Stimulated activated CD4-positive, alpha-beta T cell treated with anti-CD3 and anti-CD28 coated beads, Interleukin-15, amount 100 ng/mL, for 24 hours (primary cell): ENCODE results near the gene MRPL32.

Source experiments
- DNase-seq: peaks from one replicate; pipeline ENCODE4 v3.0.0-alpha.2; 2020

The MRPL32 gene

DNA sequence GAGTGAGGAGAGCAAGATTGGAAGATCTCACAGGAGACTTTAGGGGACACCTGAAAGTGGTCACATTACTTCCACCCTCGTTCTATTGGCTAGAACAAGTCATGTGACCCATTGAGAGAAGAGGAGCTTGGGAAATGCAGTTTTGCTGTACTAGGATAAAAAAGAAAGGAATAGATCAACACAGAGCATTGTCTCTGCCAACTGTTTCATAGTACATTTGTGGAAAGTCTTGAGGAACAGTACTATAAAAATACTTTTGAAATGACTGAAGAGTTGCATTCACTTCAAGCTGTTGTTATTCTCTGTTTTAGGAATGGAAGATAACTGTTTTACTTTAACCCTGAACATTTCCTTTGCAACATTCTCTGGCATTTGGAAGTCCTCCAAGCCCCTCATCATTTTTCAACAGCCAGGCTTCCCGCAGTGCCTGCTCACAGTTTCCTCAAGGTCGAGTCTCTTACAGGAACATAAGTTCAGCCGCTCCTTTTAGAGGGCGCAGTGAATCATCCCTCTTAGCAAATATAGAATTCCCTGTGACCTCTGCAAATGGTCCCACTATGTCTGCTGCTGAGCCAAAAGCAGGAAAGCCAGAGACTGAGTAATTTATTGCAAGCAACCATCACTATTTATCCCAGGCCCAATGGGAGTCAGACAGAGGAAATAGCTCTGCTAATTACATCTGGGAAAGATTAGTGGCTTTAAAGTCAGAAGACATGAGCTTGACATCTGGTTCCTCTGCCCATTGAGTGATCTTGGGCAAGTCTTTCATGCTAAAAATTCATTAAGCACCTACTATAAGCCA, 40.7 kb downstream of the MRPL32 start:
- DNase-seq, result no peak

DNA sequence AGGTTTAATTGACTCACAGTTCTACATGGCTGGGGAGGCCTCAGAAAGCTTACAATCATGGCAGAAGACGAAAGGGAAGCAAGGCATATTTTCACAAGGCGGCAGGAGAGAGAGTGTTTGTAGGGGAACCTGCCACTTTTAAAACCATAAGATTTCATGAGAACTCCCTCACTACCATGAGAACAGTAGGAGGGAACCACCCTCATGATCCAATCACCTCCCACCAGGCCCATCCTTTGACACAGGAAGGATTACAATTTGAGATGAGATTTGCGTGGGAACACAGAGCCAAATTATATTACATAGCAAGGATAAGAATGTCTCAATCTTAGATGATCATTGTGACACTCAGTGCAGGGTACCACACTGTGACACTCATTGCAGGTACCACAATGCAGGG, 44.2 kb downstream of the MRPL32 start:
- no peak for DNase-seq

DNA sequence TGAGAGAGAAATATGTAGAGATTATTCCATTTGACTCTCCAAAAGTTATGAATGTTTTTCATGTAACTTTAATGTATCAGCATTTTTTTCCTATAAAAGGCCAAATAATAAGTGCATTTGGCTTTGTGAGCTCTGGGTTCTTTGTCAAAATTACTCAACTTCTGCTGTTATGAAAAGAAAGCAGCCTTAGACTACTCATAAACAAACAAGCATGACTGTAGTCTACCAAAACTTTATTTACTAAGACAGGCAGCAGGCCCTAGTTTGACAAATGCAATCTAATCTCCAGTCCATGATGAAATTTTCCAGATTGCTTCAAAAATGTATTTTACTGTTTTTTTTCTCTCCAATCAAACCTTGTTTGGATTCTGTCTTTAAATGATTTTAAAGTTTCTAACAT, 46.3 kb downstream of the MRPL32 start:
- no peak for DNase-seq

DNA sequence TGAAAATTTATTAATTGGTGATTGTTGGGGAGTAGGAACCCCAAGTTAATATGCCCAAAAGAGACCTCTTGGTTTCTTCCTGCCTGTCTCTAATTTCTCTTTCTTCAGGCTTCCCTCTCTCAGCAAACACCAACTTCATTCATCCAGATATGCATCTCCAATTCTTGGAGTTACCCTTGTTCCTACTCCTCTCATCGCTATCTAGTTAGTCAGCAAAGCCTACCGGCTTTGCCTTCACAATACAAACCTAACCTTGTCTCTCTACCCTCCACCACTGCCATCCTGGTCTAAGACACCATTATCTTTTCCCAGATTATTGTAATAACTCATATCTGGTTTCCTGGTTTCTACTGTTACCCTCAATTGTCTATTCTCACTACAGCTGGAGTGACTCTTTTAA, 47.9 kb downstream of the MRPL32 start:
- no peak for DNase-seq

DNA sequence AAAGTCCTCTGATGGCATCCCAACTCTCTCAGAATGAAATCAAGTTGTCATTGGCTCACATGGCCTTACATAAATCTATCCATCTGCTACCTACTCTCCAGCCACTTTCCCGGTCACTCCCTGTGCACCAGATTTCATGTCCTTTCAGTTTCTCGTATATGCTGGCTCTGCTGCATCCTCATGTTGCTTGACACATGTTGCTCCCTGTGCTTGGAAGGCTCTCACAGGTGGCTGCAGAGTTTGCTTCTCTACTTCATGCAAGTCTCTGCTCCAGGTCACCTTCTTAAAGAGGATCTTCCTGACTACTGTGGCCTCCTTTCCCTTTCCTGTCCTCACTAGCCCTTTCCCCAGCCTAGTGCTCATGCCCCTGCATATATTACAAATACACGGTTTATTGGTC, 48.3 kb downstream of the MRPL32 start:
- DNase-seq, result no peak

- no peak for DNase-seq
These were observed 49.4 kb downstream of the MRPL32 start for GRCh38 chr7:42981601-42982000.

DNA sequence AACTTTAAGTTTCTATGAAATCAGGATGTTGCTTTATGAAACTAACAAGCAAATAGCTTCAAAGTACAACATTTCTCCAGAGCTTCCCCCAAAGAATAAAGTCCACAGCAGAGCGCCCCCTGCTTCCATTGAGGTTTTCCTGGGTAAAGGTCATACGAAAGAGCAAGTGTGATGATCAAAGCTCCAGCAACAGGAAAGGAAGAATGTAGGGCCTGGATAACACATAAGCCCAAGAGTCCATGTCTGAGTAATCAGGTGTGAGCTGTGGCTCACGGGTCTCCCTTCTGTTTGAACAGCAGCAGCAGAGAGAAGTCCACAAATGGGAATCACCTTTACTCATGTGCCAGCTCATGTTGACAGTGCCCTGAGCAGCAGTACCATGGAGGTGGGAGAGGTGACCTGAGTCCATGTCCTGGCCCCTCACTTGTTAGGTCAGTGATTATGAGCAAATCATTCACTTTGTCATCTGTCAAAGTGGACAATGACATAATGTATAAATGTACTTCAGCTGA, 50.5 kb downstream of the MRPL32 start:
- no peak for DNase-seq

DNA sequence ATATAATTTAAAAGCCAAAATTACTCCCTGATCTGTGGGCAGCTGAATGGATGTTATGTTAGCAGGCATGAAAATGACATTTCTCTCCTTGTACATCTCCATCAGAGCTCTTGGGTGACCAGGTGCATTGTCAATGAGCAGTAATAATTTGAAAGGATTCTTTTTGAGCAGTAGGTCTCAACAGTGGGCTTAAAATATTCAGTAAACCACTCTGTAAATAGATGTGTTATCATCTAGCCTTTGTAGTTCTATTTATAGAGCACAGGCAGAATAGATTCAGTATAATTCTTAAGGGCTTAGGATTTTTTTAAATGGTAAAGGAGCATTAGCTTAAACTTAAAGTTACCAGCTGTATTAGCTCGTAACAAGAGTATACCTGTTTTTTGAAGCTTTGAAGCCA, 52.0 kb downstream of the MRPL32 start:
- DNase-seq, result no peak

- DNase-seq, result no peak
These were observed 54.0 kb downstream of the MRPL32 start for GRCh38 chr7:42986213-42986612.

DNA sequence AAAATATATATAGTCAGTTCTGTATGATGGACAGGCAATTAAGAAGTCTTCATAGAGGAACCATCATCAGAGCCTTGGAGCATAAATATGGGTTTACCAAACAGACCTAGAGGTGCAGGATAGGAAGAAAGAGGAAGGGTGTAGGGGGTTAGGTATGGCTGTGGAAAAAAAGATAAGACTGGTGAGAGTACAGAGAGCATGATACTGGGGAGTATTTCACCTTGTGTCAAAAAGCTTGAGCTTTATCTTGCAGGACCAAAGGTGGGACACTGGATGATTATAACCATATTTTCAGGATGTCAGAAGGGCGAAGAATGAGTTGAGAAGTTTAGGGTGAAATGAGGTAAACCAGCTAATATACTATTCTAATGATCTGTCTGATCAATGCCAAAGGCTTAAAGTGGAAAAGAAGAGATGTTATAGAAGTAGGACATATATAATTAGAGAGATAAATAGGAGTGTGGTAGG, 54.6 kb downstream of the MRPL32 start:
- DNase-seq, result no peak
